GM19025 (cell line): ENCODE results near the gene ARPC2.
A peak's percentile ranks its signal among the peaks of the same experiment; 100 is the strongest.
"Not testable (repeated sequence)": the region's sequence is repeated elsewhere in the genome, so short reads cannot be mapped to it uniquely, and the experiment has no call there.

Experiments used
- ATAC-seq: cut with Tn5 transposase; IDR thresholded peaks from one replicate; pipeline ENCODE4 v1.9.1; 2021; ENCODE audit warnings: mild to moderate bottlenecking, low read depth, moderate library complexity; ENCODE audit not compliant: unreplicated experiment

The ARPC2 gene

DNA sequence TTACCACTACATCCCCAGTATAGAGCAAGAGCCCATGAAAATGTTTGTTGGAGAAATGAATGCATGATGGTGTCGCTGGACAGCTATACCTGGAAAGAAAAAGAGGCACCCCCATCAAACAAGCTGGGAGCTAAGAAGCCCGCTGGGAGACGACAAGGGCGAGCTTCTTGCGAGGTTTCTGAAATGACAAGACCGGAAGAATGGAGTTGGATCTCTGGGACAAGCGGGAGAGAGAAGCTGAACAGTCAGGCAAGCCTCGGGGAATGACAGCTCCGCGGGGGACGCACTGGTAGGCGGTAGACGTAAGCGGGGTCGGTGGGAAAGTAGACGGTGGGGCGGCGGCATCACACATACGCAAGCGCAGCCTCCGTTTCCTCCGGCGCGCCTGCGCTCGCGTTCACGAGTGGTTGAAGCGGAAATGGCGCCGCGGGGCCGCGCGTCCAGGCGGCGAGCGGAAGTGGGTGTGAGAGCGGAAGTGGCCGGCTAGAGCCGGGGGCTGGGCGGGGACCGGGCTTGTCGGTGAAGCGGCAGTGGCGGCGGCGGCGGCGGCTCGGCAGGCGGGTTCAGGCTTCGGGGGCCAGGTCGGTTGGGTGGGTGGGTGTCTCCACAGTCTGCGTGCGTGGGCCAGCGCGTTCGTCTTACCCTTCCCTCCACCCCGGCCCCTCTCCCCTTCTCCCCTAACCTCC is at the start of gene ARPC2:
TSS of gene ARPC2 (plus strand) at position 516 of the 686 bp plus-strand sequence. CDS start 282 bp downstream, outside the sequence.
- peak; percentile 61 for ATAC-seq

DNA sequence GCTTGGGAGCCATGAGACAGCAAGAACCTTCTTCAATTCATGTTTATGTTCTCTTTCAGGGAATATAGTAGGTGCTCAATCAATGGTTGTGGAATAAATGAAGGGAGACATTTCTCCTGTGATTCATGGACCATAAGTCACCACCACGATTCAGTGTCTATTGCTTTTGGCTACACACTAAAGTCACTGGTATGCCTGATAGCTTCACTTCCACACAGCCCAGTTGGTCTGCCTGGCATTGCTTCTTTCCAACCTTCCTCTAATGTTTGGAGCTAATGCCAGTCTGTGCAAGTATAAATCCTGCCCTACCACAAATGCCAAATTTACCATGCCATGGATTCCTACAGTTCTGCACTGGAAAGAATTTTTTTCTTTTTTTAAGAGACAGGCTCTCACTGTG is 49.0 kb upstream of the ARPC2 start:
- ATAC-seq, result no peak

DNA sequence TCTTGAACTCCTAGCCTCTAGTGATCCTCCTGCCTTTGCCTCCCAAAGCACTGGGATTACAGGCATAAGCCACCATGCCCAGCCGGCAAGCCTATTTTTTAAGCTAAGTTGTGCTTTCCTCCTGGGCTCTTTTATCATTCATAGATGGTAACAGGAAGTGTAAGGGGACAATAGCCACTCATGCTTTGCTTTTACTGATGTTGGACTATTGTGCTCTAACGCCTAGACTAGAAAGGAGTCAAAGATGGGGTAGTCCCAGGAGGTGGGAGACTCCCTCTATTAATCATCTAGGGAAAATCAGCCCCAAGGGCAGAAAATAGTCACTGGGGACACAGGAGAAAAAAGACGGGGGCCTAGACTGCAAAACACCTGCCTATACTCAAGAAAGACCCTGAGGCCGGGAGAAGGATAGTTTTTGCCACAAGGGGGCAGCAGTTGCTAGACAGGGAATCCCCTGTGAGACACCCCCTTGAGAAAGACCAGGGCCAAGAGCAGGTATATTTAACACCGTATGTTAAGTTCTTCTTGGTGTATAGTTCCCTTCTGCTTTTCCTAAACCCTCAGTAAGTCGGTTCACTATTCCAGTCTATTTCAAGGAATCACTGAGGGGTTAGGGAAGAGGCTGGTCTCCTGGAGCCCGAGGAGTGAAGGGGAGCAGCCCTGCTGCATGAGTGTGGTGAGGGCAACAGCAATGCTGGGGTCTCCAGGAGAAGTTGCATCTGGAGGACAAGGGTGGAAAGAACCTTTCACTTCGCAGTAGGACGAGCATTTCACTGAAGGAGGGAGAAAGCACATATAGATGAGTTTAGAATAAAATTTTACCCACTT is 48.1 kb upstream of the ARPC2 start:
- no peak for ATAC-seq

DNA sequence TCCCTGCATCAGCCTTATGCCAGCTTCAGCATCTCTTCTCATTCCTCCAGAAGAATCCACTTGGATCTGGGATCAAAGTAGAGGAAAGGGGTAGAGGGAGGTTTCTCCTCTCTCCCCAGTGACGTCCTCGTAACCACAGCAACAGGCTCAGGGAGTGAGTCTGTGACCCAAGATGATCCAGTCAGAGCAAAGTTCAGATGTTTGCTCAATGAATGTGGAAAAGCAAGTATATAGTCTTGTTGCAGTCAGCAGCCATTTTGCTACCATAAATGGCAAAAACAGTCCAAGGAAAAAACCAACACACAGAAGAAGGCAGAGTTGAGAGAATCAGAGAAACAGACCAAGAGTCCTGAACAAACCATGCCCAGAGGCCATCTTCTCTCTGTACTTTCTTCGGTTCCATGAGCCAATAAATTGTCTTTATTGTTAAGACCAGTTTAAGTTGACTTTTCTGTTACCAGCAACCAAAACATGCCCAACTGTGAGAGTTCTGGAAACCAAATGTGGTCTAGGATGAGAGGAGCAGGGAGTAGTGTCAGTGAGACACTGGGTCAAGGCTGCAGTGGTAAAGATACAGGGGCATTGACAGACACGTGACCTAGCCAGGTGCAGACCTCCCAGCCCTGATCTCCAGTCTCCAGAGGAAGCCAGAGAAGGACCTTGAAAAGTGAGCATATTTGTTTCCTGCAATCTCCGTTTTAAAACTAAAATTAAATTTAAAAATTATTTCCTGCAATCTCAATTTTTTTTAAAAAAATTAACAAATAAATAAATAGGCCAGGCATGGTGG is 47.0 kb upstream of the ARPC2 start:
- ATAC-seq, result no peak

DNA sequence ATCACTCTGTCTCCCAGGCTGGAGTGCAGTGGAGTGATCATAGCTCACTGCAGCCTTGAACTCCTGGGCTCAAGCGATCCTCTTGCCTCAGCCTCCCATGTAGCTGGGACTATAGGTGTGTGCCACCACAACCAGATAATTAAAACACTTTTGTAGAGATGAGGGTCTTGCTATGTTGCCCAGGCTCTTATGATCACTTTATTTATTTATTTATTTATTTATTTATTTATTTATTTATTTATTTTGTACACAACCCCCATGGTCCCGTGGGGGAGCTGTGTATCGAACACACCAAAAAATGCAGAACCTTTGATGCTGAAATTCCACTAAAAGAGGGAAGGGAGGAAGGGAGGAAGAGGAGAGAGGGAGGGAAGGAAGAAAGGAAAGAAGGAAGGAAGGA is 45.2 kb upstream of the ARPC2 start:
- ATAC-seq, result not testable (repeated sequence)

DNA sequence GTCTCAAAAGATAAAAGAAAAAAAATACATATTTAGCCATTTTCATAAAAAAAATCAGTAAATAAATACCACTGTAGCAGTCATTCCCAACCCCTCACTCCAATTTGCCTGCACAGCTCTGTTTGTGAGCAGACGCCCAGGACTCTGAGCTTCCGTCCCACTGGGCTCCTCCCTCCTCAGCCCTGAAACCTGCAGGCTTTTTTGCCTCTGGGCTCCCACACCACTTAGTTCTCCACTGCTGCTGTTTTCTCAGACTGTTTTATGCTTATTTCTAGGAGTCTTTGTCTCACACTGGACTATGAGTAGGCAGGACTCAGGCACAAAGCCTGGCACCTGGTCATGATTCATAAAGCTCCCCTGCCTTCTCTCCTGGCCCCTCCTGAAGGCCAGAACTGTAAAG is 44.1 kb upstream of the ARPC2 start:
- ATAC-seq, result no peak

DNA sequence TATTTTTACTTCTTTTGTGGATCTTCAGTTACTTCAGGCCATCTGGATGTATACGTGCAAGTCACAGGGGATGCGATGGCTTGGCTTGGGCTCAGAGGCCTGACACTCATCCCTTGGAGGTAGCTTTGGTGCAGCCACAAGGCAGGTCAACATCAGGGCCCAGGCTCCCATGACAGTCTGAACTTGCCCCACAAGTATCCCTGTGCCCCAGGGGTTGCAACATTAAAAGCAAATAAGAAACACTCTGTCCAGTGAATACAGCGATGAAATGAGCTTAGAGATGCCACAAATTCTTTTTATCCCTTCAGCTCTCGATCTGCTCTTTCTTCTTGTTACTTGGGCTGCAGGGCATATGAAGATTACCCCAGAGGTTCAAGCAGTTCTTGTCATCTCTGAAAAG is 37.2 kb upstream of the ARPC2 start:
- no peak for ATAC-seq

DNA sequence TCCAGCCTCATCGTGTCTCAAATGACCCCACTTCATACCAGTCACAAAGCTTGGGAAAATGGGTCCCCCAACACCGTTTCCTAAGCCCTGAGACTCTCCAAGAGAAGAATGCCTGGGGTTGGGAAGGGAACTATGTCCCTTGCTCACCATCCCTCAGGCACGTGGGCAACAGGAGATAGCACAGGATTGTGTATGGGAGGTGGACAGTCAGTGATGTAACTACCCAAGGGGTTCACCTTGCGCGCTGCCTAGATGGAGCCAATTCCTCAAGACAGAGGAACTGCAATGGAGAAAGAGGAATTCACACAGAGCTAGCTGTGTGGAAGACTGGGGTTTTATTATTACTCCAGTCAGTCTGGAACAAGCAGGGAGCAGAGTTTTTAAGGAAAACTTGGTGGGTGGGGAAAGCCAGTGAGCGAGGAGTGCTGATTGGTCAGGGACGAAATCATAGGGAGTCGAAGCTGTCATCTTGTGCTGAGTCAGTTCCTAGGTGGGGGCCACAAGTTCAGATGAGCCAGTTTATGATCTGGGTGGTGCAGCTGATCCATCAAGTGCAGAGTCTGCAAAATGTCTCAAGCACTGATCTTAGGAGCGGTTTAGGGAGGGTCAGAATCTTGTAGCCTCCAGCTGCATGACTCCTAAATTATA is 36.4 kb upstream of the ARPC2 start:
- no peak for ATAC-seq

DNA sequence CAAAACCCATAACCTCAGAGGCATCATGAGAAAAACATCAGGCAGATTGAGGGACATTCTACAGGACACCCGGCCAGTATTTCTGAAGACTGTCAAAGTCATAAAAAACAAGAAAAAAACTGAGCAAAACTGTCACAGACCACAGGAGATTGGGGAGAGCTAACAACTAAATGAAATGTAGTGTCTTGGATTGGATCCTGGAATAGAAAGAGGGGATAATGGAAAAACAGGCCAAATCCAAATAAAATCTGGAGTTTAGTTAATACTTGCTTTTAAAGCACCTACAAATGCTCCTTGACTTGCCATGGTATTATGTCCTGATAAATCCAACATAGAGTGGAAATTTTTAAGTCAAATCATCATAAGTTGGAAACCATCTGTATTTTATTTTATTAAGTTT is 32.7 kb upstream of the ARPC2 start:
- no peak for ATAC-seq

DNA sequence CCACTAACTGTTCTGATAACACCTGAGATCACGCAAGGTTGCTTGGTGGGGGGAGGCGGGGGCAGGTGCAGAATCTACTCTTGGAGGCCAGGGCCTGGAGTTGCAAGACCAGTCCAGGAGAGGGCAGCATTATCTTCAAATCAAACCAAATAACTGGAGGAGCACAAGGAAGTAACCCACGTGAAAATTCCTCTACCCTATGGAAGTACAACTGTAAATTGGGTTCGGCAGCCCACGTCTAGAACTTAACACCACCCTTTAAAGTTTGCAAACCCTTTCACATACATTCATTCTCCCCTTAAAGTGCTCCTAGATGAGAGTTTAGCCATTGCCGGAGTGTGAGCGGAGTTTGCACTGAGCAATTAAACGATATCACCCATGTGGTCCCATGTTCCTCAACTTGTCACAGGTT is 30.6 kb upstream of the ARPC2 start:
- peak; percentile 44 for ATAC-seq

DNA sequence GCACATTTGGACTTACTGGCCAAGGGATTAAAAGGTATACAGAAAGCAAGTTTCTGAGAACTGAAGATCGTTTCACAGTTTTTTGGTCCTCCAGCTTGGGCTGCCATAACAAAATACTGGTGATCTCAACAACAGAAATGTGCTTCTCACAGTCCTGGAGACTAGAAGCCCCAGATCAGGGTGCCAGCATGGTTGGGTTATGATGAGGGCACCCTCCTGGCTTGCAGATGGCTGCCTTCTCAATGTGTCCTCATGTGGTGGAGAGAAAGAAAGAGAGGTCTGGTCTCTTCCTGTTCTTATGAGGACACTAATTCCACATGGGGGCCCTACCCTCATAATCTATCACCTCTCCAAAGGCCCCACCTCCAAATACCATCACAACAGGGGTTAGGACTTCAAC is 30.1 kb upstream of the ARPC2 start:
- no peak for ATAC-seq

DNA sequence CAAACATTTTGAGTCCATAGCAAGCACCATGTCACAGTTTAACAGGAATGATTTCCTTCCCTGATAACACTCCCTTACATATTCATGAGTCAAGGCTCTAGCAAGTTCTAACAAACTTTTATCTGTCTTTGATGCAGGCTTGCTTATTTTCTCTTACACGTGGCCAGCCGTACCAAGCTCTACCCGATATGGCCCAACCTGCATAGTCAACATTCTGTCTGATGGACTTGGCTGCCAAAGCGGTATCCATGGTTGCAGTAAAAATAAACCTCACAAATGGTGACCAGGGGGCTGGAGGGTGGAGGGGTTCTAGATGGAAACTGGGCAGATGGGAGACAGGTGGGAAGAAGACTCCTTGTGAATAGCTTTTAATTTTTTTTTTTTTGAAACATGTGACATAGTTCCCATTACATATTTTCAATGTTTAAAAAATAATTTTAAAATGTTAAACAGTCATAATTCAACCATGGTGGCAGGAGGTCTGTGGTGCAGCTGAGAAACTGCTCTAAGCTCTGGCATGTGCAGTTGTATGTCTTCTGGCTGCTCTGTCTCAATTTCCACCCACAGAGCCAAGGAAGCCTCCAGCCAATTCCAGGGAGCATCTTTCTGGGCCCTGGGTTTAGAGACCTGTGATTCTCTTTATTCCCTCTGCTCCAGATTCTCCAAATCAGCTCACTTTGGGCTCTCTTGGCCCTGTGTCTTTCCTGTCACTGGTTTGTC is 29.5 kb upstream of the ARPC2 start:
- ATAC-seq, result no peak

DNA sequence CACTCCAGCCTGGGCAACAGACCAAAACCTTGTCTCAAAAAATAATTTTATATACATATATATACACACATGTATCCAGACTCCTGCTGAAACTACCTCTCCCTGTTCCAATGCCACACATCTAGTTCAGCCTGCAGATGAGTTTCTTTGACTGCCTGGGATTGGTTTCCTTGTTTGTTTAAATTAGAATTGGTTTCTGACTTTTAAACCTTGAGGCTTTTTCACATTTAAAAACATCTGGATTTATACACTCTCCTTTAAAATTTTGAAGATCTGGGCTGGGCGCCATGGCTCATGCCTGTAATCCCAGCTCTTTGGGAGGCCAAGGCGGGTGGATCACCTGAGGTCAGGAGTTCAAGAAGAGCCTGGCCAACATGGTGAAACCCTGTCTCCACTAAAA is 28.5 kb upstream of the ARPC2 start:
- ATAC-seq, result no peak

DNA sequence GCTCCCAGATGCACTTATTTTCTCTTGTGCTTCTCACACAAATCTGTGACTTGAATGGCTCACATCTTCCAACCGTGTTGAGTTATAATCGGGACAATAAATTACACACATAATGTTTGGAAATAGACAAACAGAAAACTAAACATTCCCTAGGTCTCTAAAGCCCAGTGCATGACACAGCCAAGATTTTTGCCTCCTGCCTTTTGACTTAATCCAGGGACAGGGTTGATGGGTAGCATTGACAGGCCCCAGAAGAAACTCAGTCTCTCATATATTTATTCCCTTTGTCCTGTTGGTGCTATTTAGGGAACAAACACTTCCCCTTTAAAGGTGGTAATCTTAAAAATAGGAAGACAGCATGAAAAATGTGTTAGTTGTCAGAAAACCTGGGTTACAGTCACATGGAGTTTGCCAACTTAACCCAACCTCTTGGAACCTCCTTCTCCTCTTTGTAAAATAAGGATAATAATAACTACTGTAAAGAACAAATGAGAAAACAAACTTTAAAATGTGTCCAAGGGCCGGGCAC is 24.0 kb upstream of the ARPC2 start:
- ATAC-seq, result no peak

DNA sequence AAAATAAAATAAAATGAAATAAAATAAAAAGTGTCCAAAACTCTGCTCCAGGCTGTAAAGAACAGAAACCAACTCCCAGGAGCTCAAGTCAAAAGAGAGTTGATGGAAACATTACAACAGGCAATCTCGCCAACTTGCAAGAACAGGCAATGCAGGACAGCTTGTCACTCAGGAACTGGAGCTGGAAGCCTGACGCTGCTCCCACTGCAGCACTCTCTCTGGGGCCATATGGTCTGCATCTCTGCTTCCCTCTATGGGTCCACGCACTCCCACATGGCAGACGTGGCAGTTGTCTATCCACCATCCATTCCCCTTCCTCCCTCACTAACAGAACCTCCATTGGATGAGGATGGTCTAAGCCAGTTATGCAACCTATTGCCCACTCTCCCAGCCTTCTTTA is 23.3 kb upstream of the ARPC2 start:
- no peak for ATAC-seq

DNA sequence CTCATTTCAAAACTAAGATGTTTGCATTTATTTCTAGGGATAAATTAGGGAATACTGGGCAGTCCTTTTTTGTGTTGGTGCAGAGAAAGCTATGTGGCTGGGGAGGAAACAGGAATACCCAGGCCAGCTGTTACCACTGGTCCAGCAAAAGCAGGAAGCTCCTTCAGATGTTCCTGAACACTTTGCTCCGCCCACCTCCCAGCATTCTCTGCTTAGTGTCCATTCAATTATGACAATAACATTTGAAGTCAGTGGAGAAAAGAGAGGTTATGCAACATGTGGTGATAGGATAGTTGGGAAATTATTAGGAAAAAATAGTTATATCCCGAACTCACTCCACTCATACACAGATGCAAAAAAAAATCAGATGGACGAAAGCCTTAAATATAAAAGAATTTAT is 22.1 kb upstream of the ARPC2 start:
- ATAC-seq, result no peak

DNA sequence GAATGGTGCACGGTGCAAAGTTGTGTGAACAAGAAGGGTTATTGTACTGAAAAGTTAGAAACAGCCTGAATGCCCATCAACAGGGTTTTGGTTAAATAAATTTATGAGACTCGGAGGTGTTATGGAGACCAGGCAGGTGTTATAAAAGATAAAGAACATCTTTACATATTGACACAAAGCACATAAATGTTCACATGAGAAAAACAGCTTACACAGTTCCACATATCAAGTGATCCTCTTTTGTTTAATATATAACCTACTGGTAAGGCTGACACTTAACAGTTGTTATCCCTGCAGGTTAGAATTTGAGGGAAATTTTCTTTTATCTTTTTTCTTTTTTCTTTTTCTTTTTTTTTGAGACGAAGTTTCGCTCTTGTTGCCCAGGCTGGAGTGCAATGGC is 20.0 kb upstream of the ARPC2 start:
- ATAC-seq, result no peak

DNA sequence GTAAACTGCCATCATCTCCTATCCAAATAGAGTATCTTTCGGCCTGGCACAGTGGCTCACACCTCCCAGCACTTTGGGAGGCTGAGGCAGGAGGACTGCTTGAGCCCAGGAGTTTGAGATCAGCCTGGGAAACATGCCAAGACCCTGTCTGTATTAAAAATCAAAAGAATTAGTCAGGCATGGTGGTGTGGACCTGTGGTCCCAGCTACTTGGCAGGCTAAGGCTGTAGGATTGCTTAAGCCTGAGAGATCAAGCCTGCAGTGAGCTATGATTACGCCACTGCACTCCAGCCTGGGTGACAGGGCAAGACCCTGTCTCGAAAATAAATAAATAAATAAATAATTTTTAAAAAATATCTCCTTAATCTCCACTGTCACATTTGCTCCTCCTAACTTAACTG is 14.7 kb upstream of the ARPC2 start:
- ATAC-seq, result no peak

DNA sequence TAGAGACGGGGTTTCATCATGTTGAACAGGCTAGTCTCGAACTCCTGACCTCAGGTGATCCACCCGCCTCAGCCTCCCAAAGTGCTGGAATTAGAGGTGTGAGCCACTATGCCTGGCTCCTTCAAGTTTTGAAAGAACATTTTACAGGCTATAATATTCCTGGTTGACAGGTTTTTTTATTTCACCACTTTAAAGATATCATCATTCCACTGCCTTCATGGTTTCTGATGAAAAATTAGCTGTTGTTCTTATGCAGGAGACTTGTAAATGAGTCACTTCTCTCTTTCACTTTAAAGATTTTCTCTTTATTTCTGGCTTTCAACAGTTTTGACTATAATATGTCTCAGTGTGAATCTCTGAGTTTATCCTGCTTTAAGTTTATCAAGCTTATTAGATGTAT is 7.9 kb upstream of the ARPC2 start:
- no peak for ATAC-seq

DNA sequence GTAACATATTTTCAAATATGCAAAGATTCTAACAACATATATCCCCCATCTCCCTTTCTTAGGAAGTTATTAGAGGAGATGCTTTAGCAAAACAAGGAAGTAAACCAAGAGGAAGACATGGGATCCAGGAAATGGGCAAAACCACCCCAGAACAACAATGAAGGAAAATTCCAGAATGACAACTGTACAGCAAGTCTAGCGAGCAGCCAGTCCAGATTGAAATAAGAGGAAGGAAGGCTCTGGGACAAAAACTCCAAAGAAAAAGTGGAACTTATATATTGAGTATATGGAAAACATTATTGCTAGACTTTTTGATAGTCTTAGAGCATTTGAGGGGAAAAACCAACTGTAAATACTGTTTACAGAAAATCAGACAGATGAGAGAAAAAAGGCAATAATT is 2.9 kb upstream of the ARPC2 start:
- ATAC-seq, result no peak
